ENCODE results near the gene PBX1. TPM values are rescaled to one million over a fixed set of nuclear protein-coding genes. Genes with fewer than 3 reads are reported as not detected.

PBX1 gene
- total RNA-seq, 3 donors from 2014 or later = 64.5 to 126 (median 95.4) TPM

DNA sequence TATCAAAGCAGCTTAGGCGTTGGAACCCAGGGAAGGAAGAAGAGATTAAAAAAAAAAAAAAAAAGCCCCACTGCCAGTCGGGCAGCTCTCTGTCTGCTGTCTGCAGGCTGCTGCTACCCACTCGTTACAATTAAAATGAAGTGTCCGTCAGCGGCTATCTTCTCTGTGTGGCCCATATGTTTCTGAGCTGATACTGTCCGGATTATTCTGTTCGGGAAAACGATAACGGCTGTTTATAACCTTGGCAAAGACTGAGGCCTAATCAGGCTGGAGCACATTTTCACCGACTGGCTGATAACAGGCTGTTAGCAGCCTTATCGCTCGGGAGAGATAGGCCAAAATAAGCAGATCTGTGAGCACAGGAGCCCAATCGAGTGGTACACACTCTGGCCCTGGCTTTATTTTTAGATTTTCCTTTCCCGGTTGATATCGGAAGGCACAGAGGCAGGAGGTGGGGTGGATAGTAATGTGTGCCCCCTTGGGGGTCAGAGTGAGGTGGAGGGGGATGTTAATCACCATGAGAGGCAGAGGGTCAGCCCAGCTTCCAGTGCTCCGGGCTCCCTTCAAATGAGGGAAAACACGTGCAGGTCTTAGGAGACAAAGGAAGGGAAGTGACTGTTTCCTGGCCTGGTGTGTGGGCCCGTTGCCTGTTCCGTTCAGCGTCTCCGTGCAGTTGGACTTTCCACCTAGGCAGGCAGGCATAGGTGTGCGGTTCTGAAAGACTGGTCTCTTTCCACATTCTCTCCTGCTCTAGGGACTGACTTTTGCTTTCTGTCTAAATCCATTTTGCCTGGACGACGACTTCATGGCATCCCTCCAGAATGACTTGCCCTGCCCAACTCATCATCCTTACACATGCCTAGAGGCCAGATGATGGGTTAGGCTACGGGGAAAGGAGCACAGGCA, 153.4 kb downstream of the PBX1 start:
- TF ChIP-seq POLR2AphosphoS5 (IDR thresholded peaks at IDR 0.05) (no peak), POLR2A (IDR thresholded peaks at IDR 0.05) (no peak), CTCF (IDR thresholded peaks at IDR 0.05) (no peak)
- Histone ChIP-seq H3K9me3 (no peaks in the 10 kb centered on the region), H3K36me3 (no peaks in the 10 kb centered on the region), H3K27me3 (no peaks in the 10 kb centered on the region), H3K4me3 (no peak overlapping the region), H3K4me1 (peaks cover 0 to 3% of the 10 kb centered on the region in 2 donors), H3K27ac (peak overlapping the region; percentile 48 to 69)
- no peak for DNase-seq (ENCODE audit: low spot score in 2 of 2)
- intact Hi-C loops (cut with DNase I; ENCODE audit: low total_unique reads) = no loop called here

GRCh38 chr1:164713456-164714207, 154.6 kb downstream of the PBX1 start:
- Histone ChIP-seq H3K9me3 (no peaks in the 10 kb centered on the region), H3K4me3 (no peak overlapping the region), H3K27ac (peak overlapping the region; percentile 48 to 69), H3K36me3 (no peaks in the 10 kb centered on the region), H3K4me1 (no peaks in the 10 kb centered on the region), H3K27me3 (no peaks in the 10 kb centered on the region)
- no peak for DNase-seq (ENCODE audit: low spot score in 2 of 2)
- no peak for TF ChIP-seq POLR2AphosphoS5 (IDR thresholded peaks at IDR 0.05)
- TF ChIP-seq CTCF (IDR thresholded peaks at IDR 0.05) = no peak
- TF ChIP-seq POLR2A (IDR thresholded peaks at IDR 0.05) = no peak
- intact Hi-C loops (cut with DNase I; ENCODE audit: low total_unique reads) = no loop called here

- DNase-seq (ENCODE audit: low spot score in 2 of 2) = no peak
- Histone ChIP-seq H3K36me3 (no peaks in the 10 kb centered on the region), H3K4me1 (peaks cover 0 to 8% of the 10 kb centered on the region in 2 donors), H3K27me3 (no peaks in the 10 kb centered on the region), H3K4me3 (no peak overlapping the region), H3K9me3 (no peaks in the 10 kb centered on the region), H3K27ac (no peak overlapping the region)
- intact Hi-C loops (cut with DNase I; ENCODE audit: low total_unique reads) = no loop called here
- TF ChIP-seq CTCF (IDR thresholded peaks at IDR 0.05) (no peak), POLR2AphosphoS5 (IDR thresholded peaks at IDR 0.05) (no peak), POLR2A (IDR thresholded peaks at IDR 0.05) (no peak)
Observed at GRCh38 chr1:164716992-164717703, 158.2 kb downstream of the PBX1 start.

DNA sequence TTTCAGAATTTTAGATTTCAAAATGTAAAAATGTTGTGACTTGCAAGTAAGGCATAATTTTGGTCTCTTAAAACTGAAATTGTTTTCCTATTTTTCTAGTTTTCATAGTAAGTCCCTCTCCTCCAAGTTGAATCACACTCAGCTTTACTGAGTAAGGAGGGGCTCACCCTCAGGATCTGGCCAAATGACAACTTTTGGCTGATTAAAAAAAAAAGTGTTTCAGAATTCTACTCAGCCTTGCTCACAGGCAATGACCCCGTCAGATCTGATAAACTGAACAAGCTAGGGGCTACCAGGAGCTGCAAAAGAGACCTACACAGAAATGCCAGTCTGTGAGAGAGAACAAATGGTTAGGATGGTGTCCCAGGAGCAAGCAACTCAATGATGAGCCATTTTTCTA, 159.8 kb downstream of the PBX1 start:
- Histone ChIP-seq H3K27me3 (no peaks in the 10 kb centered on the region), H3K4me1 (peaks cover 0 to 8% of the 10 kb centered on the region in 2 donors), H3K4me3 (no peak overlapping the region), H3K36me3 (no peaks in the 10 kb centered on the region), H3K27ac (peak overlapping the region; percentile 54 to 76), H3K9me3 (no peaks in the 10 kb centered on the region)
- intact Hi-C loops (cut with DNase I; ENCODE audit: low total_unique reads) = no loop called here
- DNase-seq (ENCODE audit: low spot score in 2 of 2) = no peak
- TF ChIP-seq POLR2A (IDR thresholded peaks at IDR 0.05) (no peak), CTCF (IDR thresholded peaks at IDR 0.05) (no peak), POLR2AphosphoS5 (IDR thresholded peaks at IDR 0.05) (no peak)

Data from breast epithelium (tissue), 4 donors.